ENCODE data around the gene CYP19A1. TPM values are rescaled to one million over a fixed set of nuclear protein-coding genes. Genes with fewer than 3 reads are reported as not detected.

The CYP19A1 gene
- total and polyA plus RNA-seq, 7 experiments from 2014 or later = 0.48 to 1.4 TPM; not detected in 5

DNA sequence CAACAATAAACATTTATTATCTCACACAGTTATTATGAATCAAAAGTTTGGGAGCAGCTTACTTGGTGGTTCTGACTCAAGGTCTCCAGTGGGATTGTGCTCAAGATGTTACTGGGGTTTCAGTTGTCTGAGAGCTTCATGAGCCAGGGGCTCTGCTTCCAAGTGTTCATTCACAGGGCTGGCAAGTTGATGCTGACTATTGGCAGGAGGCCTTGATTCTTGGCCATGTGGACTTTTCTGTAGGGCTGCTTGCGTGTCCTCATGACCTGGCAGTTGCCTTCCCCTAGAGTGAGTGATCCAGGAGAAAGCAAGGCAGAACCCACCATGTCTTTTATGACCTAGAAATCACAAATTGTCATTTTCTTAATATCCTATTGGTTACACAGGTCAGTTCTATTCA lies 156.5 kb downstream of the CYP19A1 start:
- H3K4me1 Mint-ChIP-seq = peaks cover 0 to 9% (median 0%) of the 10 kb centered on the region in 7 donors
- Histone ChIP-seq H3K4me1 (ENCODE audit: control insufficient read depth in 2 of 2, insufficient read depth in 2 of 2, low read length in 2 of 2) (no peaks in the 10 kb centered on the region), H3K36me3 (ENCODE audit: control insufficient read depth in 2 of 3, insufficient read depth in 3 of 3, low read length in 3 of 3) (no peaks in the 10 kb centered on the region), H3K27me3 (ENCODE audit: control insufficient read depth in 2 of 2, insufficient read depth in 2 of 2, low read length in 2 of 2) (no peaks in the 10 kb centered on the region), H3K4me3 (ENCODE audit: low read length) (no peak overlapping the region), H3K9me3 (ENCODE audit: control insufficient read depth in 2 of 3, low read length in 3 of 3) (no peaks in the 10 kb centered on the region), H3K27ac (ENCODE audit: low read depth, low read length) (no peak overlapping the region)
- no peaks in the 10 kb centered on the region for H3K36me3 Mint-ChIP-seq
- no peak overlapping the region for H3K4me3 Mint-ChIP-seq
- POLR2A ChIA-PET = no interaction called here
- H3K9me3 Mint-ChIP-seq = peaks cover 0 to 5% (median 0%) of the 10 kb centered on the region in 11 donors
- peaks cover 9 to 22% (median 11%) of the 10 kb centered on the region in 5 donors for H3K27me3 Mint-ChIP-seq
- intact Hi-C loops (cut with micrococcal nuclease) = no loop called here
- CTCF ChIA-PET = no interaction called here
- H3K27ac Mint-ChIP-seq = no peak overlapping the region
- no peak for DNase-seq
- ATAC-seq = no peak

DNA sequence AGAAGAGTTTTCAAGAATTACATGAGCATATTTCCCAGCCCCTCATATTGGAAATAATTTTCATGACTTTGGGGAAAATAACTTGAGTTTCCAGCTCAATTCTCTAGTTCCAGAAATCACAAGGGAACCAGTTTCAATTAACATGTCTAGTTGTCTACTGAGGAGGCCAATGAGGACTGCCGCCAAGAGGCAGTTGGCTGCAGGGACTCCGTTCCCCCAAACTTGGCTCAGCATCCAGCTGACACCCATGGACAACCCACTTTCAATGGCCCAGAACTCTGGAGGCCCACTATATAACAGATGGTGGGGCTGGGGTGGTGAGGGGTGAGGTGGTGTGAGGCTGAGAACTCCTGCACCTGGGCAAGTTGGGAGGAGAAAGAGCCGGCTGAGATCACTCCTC lies 157.2 kb downstream of the CYP19A1 start:
- Histone ChIP-seq H3K27ac (ENCODE audit: low read depth, low read length) (no peak overlapping the region), H3K27me3 (ENCODE audit: control insufficient read depth in 2 of 2, insufficient read depth in 2 of 2, low read length in 2 of 2) (no peaks in the 10 kb centered on the region), H3K9me3 (ENCODE audit: control insufficient read depth in 2 of 3, low read length in 3 of 3) (no peaks in the 10 kb centered on the region), H3K36me3 (ENCODE audit: control insufficient read depth in 2 of 3, insufficient read depth in 3 of 3, low read length in 3 of 3) (no peaks in the 10 kb centered on the region), H3K4me1 (ENCODE audit: control insufficient read depth in 2 of 2, insufficient read depth in 2 of 2, low read length in 2 of 2) (no peaks in the 10 kb centered on the region), H3K4me3 (ENCODE audit: low read length) (no peak overlapping the region)
- Mint-ChIP-seq H3K36me3 (no peaks in the 10 kb centered on the region), H3K9me3 (peaks cover 0 to 5% (median 0%) of the 10 kb centered on the region in 11 donors), H3K27ac (no peak overlapping the region), H3K27me3 (peaks cover 5 to 22% (median 11%) of the 10 kb centered on the region in 5 donors), H3K4me1 (peaks cover 0 to 6% (median 0%) of the 10 kb centered on the region in 7 donors), H3K4me3 (no peak overlapping the region)
- intact Hi-C loops (cut with micrococcal nuclease) = no loop called here
- ChIA-PET POLR2A (no interaction called here), CTCF (no interaction called here)
- ATAC-seq (no peak), DNase-seq (no peak)

DNA sequence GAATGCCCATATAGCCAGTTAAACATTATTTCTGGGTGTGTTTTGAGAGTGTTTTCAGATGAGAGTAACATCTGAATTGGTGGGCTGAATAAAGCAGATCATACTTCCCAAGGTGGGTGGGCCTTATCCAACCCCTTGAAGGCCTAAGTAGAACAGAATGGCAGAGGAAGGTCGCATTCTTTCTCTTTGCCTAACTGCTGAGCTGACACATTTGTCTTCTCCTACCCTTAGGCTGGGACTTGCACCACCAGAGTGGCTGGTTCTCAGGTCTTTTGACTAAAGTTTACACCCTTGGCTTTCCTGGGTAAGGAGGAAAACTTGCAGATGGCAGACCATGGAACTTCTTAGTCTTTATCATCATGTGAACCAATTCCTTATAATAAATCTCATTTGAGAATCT lies 157.9 kb downstream of the CYP19A1 start:
- peaks cover 0 to 5% (median 0%) of the 10 kb centered on the region in 11 donors for H3K9me3 Mint-ChIP-seq
- H3K4me1 ChIP-seq (ENCODE audit: control insufficient read depth in 2 of 2, insufficient read depth in 2 of 2, low read length in 2 of 2) = no peaks in the 10 kb centered on the region
- H3K9me3 ChIP-seq (ENCODE audit: control insufficient read depth in 2 of 3, low read length in 3 of 3) = no peaks in the 10 kb centered on the region
- H3K4me3 Mint-ChIP-seq = no peak overlapping the region
- CTCF ChIA-PET = no interaction called here
- peaks cover 2 to 18% (median 8%) of the 10 kb centered on the region in 5 donors for H3K27me3 Mint-ChIP-seq
- no peaks in the 10 kb centered on the region for H3K36me3 ChIP-seq (ENCODE audit: control insufficient read depth in 2 of 3, insufficient read depth in 3 of 3, low read length in 3 of 3)
- no peaks in the 10 kb centered on the region for H3K36me3 Mint-ChIP-seq
- POLR2A ChIA-PET = no interaction called here
- no peaks in the 10 kb centered on the region for H3K27me3 ChIP-seq (ENCODE audit: control insufficient read depth in 2 of 2, insufficient read depth in 2 of 2, low read length in 2 of 2)
- no peak overlapping the region for H3K27ac ChIP-seq (ENCODE audit: low read depth, low read length)
- peaks cover 0 to 2% (median 0%) of the 10 kb centered on the region in 7 donors for H3K4me1 Mint-ChIP-seq
- intact Hi-C loops (cut with micrococcal nuclease) = no loop called here
- ATAC-seq (no peak), DNase-seq (no peak)
- H3K4me3 ChIP-seq (ENCODE audit: low read length) = no peak overlapping the region
- H3K27ac Mint-ChIP-seq = no peak overlapping the region

DNA sequence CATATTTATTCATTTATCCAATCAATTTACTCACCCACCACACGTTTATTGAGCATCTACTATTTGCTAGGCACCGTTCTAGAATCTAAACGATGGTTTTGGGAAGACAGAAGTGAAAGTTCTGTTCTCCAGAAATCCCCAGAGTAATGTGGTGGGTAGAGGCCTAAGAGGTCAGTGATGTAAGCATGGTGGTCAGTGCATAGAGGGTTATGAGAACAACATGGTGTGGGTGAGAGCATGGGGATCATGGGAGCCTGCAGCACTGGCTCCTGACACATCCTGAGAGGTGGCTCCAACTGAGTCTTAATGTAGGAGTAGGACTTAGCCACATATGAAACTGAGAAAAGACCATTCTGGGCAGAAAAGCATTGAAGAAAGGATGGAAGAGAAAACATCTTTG lies 158.4 kb downstream of the CYP19A1 start:
- CTCF ChIA-PET = no interaction called here
- Histone ChIP-seq H3K27ac (ENCODE audit: low read depth, low read length) (no peak overlapping the region), H3K4me1 (ENCODE audit: control insufficient read depth in 2 of 2, insufficient read depth in 2 of 2, low read length in 2 of 2) (no peaks in the 10 kb centered on the region), H3K4me3 (ENCODE audit: low read length) (no peak overlapping the region), H3K27me3 (ENCODE audit: control insufficient read depth in 2 of 2, insufficient read depth in 2 of 2, low read length in 2 of 2) (no peaks in the 10 kb centered on the region), H3K9me3 (ENCODE audit: control insufficient read depth in 2 of 3, low read length in 3 of 3) (no peaks in the 10 kb centered on the region), H3K36me3 (ENCODE audit: control insufficient read depth in 2 of 3, insufficient read depth in 3 of 3, low read length in 3 of 3) (no peaks in the 10 kb centered on the region)
- DNase-seq (no peak), ATAC-seq (no peak)
- intact Hi-C loops (cut with micrococcal nuclease) = no loop called here
- POLR2A ChIA-PET = no interaction called here
- H3K4me3 Mint-ChIP-seq = no peak overlapping the region
- H3K4me1 Mint-ChIP-seq = peaks cover 0 to 2% (median 0%) of the 10 kb centered on the region in 7 donors
- H3K27me3 Mint-ChIP-seq = peaks cover 0 to 15% (median 5%) of the 10 kb centered on the region in 5 donors
- no peak overlapping the region for H3K27ac Mint-ChIP-seq
- peaks cover 0 to 5% (median 0%) of the 10 kb centered on the region in 11 donors for H3K9me3 Mint-ChIP-seq
- no peaks in the 10 kb centered on the region for H3K36me3 Mint-ChIP-seq

DNA sequence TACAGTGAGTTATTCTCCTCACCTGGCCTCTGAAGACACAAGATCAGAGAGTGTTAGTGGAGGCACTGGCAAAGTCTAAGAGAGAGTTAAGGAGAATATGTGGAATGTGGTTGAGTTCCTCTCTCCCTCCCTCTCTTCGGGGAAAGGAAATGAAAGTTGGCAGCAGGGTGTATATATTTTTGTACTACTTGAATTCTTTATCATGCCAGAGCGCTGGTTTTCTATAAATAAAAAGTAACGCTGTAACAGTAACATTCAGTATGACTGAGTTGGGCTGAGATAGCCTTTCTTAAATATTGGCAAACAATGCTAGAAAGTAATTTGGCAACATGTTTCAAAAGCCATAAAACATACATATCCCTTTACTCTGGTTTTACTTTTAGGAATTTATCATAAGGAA lies 166.2 kb downstream of the CYP19A1 start:
- DNase-seq = no peak
- H3K4me1 ChIP-seq (ENCODE audit: control insufficient read depth in 2 of 2, insufficient read depth in 2 of 2, low read length in 2 of 2) = no peaks in the 10 kb centered on the region
- H3K4me3 Mint-ChIP-seq = no peak overlapping the region
- H3K4me1 Mint-ChIP-seq = no peaks in the 10 kb centered on the region
- H3K9me3 ChIP-seq (ENCODE audit: control insufficient read depth in 2 of 3, low read length in 3 of 3) = no peaks in the 10 kb centered on the region
- H3K27ac ChIP-seq (ENCODE audit: low read depth, low read length) = no peak overlapping the region
- peaks cover 18 to 28% (median 21%) of the 10 kb centered on the region in 5 donors for H3K27me3 Mint-ChIP-seq
- H3K27me3 ChIP-seq (ENCODE audit: control insufficient read depth in 2 of 2, insufficient read depth in 2 of 2, low read length in 2 of 2) = no peaks in the 10 kb centered on the region
- ChIA-PET POLR2A (no interaction called here), CTCF (no interaction called here)
- H3K9me3 Mint-ChIP-seq = peaks cover 0 to 5% (median 0%) of the 10 kb centered on the region in 11 donors
- no peak for ATAC-seq
- H3K36me3 Mint-ChIP-seq = no peaks in the 10 kb centered on the region
- no peak overlapping the region for H3K4me3 ChIP-seq (ENCODE audit: low read length)
- intact Hi-C loops (cut with micrococcal nuclease) = no loop called here
- H3K27ac Mint-ChIP-seq = no peak overlapping the region
- H3K36me3 ChIP-seq (ENCODE audit: control insufficient read depth in 2 of 3, insufficient read depth in 3 of 3, low read length in 3 of 3) = no peaks in the 10 kb centered on the region

DNA sequence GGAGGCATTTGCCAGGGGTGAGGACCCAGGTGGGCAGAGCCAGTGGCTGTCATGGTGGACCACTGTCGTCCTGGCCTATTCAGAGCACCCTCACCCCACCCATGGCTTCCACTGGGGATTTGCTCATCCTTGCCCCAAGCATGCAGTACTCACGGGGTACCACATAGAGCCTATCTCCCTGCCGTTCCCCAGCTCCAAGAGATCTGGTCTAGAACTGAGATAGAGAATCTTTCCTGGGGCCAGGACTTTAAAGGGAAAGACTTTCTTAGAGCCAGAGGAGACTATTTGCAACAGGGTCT lies 166.8 kb downstream of the CYP19A1 start:
- ATAC-seq = no peak
- intact Hi-C loops (cut with micrococcal nuclease) = no loop called here
- Histone ChIP-seq H3K4me1 (ENCODE audit: control insufficient read depth in 2 of 2, insufficient read depth in 2 of 2, low read length in 2 of 2) (no peaks in the 10 kb centered on the region), H3K4me3 (ENCODE audit: low read length) (no peak overlapping the region), H3K27me3 (ENCODE audit: control insufficient read depth in 2 of 2, insufficient read depth in 2 of 2, low read length in 2 of 2) (no peaks in the 10 kb centered on the region), H3K9me3 (ENCODE audit: control insufficient read depth in 2 of 3, low read length in 3 of 3) (no peaks in the 10 kb centered on the region), H3K27ac (ENCODE audit: low read depth, low read length) (no peak overlapping the region), H3K36me3 (ENCODE audit: control insufficient read depth in 2 of 3, insufficient read depth in 3 of 3, low read length in 3 of 3) (no peaks in the 10 kb centered on the region)
- DNase-seq = no peak
- Mint-ChIP-seq H3K27ac (no peak overlapping the region), H3K27me3 (peaks cover 18 to 28% (median 21%) of the 10 kb centered on the region in 5 donors), H3K4me3 (no peak overlapping the region), H3K4me1 (no peaks in the 10 kb centered on the region), H3K36me3 (no peaks in the 10 kb centered on the region), H3K9me3 (peaks cover 0 to 5% (median 0%) of the 10 kb centered on the region in 11 donors)
- ChIA-PET CTCF (no interaction called here), POLR2A (no interaction called here)

DNA sequence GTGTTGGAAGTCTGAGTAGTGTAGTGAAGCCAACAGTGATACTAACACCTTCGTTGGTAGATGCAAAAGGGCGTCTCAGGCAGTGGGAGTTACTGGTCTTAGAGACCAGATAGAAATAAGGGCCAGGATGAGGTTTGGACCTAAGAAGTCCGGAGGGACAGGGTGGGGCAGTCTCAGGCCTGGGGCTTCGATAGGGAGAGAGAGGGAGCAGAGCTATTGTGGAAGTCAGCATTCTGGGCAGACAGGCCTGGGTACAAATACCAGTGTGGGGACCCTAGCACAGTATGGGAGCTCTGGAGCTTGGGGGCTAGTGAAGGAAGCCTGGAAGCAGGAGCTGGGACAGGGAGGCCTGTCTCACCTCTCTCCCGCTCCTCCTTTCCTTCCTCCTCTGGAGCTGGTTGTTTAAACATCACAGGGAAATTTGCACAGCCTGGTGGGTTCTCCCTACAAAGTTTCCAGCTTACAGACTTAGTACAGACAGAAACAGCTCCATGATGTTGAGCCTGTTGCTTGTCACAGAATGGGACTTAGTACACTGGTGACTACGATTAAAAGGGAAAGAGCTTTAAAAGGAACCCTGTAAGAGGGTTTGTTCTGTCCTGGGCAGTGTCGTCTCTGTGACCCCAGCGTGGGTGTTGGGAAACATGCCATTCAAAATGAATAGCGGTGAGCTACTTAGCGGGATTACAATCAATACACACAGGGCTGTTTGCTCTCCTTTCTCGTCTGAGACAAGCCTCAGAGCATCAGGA lies 167.3 kb downstream of the CYP19A1 start:
- H3K9me3 Mint-ChIP-seq = peaks cover 0 to 5% (median 0%) of the 10 kb centered on the region in 11 donors
- Histone ChIP-seq H3K27me3 (ENCODE audit: control insufficient read depth in 2 of 2, insufficient read depth in 2 of 2, low read length in 2 of 2) (no peaks in the 10 kb centered on the region), H3K36me3 (ENCODE audit: control insufficient read depth in 2 of 3, insufficient read depth in 3 of 3, low read length in 3 of 3) (no peaks in the 10 kb centered on the region), H3K27ac (ENCODE audit: low read depth, low read length) (no peak overlapping the region), H3K9me3 (ENCODE audit: control insufficient read depth in 2 of 3, low read length in 3 of 3) (no peaks in the 10 kb centered on the region), H3K4me1 (ENCODE audit: control insufficient read depth in 2 of 2, insufficient read depth in 2 of 2, low read length in 2 of 2) (no peaks in the 10 kb centered on the region), H3K4me3 (ENCODE audit: low read length) (no peak overlapping the region)
- no peak for ATAC-seq
- intact Hi-C loops (cut with micrococcal nuclease) = no loop called here
- no peak overlapping the region for H3K4me3 Mint-ChIP-seq
- POLR2A ChIA-PET = no interaction called here
- CTCF ChIA-PET = no interaction called here
- no peaks in the 10 kb centered on the region for H3K4me1 Mint-ChIP-seq
- H3K36me3 Mint-ChIP-seq = no peaks in the 10 kb centered on the region
- DNase-seq = no peak
- H3K27ac Mint-ChIP-seq = no peak overlapping the region
- peaks cover 18 to 28% (median 21%) of the 10 kb centered on the region in 5 donors for H3K27me3 Mint-ChIP-seq

Measured in naive thymus-derived CD4-positive, alpha-beta T cell (primary cell).